Activated CD4-positive, alpha-beta memory T cell treated with anti-CD3 and anti-CD28 coated beads for 36 hours (primary cell): Measurements from ENCODE around the gene GNPDA2. TPM values are rescaled to one million over a fixed set of nuclear protein-coding genes. Genes with fewer than 3 reads are reported as not detected.

Source experiments
- total RNA-seq, 2 experiments: library from RNA; stranded (reverse); gene quantifications; one replicate each; pipeline ENCODE4 v1.2.3, GENCODE V29; 2021

GNPDA2 gene
- total RNA-seq, 2 experiments from 2014 or later = 15.1 to 15.8 TPM

Other genes starting within 250 kb of the GNPDA2 start
- gene YIPF7, start 74.9 kb downstream of the GNPDA2 start, total RNA-seq = not detected
- 10 to 100 TPM; 25.8 to 28.0 TPM for gene GUF1, start 48.1 kb downstream of the GNPDA2 start, total RNA-seq